MV-4-11 (cell line): ENCODE measurements around the gene TCF7L1.

Experiments used
- DNase-seq: peaks from one replicate; lab custom pipeline; 2025; lab: John Stamatoyannopoulos, UW

The TCF7L1 gene

DNA sequence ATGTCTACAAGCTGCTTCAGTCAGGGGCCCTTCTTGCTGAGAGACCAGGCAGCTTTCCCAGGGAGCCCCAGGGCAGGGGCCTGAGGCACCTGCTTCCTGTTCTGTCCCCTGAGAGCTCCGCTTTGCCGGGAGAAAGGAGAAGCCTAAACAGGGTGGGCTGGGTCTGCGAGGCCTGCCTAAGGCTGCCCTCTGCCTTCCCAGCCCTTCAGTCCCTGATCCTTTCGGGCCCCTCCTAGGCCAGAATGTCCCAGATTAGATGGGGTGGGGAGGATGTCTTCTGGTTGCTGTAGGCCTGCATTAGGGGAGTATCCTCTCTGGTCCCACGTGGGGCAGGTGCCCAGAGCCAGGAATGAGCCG, 122.2 kb downstream of the TCF7L1 start:
- DNase-seq = no peak

DNA sequence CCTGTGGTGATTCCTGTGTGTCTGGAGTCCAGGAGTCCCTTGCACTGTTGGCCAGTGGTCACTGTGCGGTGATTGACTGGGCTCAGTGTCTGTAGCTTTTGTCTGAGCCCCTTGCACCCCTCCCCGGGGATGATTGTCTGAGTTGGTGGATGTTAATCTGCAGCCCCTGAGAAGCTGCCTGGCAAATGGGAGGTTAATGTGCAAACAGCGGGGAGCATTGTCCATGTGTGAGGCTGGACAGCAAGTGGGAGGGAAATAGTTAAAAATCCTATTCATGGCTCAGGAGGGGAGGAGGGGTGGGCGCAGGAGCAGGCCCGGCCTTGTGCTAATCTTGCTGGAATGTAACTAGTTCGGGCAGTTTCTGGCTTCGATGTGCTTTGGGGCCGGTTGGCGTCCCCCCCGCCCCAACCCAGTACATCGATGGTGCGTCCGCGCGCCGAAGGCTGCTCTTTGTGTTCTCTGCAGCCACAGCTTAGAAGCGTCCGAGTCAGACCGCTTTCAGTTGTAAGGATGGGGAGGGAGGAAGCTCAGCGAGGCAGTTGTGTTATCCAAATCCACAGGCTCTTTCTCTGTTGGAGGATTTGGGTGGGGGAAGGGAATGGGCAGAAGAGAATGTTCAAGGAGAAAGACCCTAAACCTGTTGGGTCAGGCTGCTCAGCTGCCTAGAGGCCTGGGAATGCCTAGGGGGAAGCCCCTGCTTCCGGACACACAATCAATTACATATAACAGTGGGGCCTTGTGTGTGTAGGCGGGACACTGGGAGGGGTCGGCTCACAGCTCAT, 122.8 kb downstream of the TCF7L1 start:
- DNase-seq = no peak

- DNase-seq = no peak
Measured at GRCh38 chr2:85257359-85257969, 124.3 kb downstream of the TCF7L1 start.

DNA sequence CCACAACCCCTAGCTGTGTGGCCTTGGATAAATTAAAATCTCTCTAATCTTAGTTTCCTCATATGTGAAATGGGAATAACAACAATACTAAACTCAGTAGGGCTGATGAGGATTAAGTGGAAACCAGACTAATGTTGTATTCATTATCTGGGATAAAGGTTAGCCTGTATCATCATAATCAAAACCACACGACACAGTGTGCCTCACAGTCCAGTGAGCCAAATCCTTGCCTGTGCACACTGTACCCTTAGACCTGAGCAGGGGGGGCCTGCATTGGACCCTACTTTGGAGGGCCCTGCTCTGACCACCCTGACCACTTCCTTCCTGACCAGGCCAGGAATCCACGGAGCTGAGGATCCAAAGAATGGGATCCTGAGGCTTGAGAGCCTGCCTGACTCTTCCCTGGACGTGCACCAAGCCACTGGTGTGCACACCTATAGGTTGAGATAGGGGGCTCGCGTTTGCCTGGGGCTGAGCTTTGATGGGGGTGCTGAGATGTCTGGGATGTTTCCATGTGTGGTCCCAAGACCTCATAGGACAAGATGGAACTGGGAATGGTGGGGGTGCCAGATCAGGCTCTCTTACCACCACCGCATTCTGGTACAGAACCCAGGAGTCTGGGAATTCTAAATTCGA, 124.9 kb downstream of the TCF7L1 start:
- no peak for DNase-seq

DNA sequence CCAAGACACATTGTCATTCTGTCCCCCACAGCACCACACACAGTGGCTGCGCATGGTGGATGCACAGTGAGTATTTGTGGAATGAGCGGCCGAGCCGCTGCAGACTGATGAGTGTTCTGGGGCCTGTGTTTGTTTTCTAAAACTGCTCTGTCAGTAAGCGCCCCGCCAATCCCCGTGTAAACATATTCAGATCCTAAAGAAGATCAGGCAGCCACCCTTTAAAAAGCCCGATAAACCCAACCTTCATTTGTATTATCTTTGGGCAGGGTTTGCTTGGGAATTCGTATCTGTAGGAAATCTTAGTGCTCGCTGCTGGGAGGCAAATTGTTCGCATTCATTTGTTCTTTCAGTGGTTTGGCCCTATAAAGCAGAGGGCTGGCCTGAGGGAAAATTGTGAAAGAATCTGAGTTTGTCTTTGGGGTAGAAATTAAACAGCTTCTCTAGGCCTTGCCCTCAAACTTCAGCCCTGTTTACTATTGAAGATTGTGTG, 126.0 kb downstream of the TCF7L1 start:
- no peak for DNase-seq

DNA sequence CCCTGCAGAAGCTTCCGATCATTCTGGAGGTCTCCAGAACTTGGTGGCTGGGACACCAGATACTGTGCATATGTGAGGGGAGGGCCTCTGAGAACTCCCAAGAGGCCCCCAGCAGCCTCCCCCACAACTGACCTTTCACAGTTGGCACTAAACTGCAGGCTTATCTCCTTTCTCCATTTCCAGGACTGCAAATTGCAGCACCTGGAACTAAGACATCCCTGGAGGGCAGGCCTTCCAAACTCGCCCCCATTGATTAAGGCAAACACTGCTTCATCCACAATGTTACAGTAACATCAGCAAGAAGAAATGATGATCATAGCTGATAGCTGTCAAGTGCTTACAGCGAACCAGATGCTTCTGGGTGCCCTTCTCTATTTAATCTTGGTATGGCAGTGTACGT, 126.7 kb downstream of the TCF7L1 start:
- DNase-seq = no peak

- DNase-seq = no peak
Measured at GRCh38 chr2:85263591-85263990, 130.4 kb downstream of the TCF7L1 start.

DNA sequence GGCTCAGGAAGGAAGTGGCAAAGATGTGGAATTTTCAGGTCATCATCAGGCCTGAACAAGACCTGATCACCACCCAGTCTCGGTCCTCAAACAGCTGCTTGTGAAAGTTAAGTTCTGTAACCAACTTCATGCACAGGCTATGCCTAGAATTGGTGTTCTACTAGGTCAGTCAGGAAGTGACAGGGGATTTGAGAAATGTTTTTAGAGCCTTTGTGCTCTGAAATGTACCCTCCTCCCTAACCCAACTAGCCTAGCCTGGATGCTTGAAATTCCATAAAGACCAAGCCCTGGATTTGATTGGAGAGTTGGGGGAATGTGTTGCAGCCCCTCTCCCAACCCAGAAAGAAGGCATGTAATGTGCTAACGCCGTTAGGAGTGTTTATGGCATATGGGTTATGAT, 131.3 kb downstream of the TCF7L1 start:
- DNase-seq = no peak

- no peak for DNase-seq
Measured at GRCh38 chr2:85265304-85265703, 132.1 kb downstream of the TCF7L1 start.

DNA sequence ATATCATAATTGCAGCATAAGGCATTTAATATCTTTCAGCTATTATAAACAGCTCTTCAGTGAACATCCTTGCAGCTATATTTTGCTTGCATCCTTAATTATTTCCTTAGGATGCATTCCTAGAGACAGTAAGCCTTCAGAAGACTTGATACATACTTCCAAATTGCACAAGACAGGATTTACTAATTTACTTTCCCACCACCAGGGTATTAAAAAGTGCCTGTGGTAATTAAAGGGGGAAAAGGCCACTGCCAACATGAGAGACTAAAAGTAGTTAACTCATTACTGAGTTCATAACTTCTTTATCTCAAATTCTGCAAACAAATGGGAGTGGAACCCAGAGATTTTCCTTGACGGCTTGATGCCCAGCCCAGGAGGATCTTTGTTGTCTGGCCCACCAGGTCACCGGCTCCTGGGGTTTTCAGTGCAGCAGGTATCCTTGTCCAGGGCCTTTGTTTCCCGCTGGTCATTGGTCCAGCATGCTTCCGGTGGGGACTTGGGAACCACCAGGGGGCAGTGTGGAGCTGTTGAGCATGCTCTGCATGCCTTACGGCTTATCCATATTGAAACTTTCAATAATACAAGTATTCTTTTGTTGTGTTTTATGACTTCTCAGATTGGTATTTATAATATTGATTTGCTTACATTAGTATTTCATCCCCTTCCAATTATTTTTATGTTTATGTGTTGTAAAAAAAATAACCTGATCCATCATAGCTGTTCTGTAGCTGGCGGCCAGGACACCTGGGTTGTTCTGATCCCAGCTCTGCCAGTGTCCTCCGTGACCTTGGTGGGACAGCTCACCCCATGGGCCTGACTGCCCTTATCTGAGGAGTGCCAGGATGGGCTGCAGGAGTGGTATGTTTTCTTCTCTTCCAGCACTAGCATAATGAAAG, 133.2 kb downstream of the TCF7L1 start:
- peak; percentile 19 for DNase-seq

DNA sequence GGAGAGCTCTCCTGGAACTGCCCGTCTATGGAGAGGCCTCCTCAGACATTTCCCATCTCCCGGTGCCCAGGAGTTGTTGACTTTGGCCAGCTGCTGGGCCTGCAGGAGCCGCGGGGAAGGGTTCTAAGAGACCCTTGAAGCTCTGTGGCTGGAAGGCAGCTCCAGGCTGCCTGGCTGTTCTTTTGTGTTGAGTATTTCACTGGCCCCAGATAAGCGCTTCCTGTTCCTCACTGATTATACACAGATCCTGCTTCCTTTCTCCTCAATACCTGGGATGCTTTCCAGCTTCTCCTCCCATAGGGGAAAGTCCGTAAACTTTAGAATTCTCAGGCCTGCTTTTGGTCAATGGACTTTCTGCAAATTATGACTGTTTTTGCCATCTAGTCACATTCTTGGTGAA, 136.8 kb downstream of the TCF7L1 start:
- no peak for DNase-seq

DNA sequence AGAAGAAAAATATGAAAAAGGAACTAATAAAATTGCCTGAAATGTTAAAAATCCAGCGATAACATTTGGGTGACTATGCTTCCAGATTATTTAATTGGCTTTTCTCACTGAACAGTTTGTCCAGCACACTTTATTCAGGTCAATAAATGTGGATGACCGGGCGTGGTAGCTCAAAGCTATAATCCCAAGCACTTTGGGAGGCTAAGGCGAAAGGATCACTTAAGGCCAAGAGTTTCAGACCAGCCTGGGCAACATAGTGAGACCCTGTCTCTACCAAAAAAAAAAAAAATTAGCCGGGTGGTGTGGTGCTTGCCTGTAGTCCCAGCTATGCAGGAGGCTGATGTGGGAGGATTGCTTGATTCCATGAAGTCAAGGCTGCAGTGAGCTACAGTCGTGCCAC, 139.2 kb downstream of the TCF7L1 start:
- DNase-seq = no peak

DNA sequence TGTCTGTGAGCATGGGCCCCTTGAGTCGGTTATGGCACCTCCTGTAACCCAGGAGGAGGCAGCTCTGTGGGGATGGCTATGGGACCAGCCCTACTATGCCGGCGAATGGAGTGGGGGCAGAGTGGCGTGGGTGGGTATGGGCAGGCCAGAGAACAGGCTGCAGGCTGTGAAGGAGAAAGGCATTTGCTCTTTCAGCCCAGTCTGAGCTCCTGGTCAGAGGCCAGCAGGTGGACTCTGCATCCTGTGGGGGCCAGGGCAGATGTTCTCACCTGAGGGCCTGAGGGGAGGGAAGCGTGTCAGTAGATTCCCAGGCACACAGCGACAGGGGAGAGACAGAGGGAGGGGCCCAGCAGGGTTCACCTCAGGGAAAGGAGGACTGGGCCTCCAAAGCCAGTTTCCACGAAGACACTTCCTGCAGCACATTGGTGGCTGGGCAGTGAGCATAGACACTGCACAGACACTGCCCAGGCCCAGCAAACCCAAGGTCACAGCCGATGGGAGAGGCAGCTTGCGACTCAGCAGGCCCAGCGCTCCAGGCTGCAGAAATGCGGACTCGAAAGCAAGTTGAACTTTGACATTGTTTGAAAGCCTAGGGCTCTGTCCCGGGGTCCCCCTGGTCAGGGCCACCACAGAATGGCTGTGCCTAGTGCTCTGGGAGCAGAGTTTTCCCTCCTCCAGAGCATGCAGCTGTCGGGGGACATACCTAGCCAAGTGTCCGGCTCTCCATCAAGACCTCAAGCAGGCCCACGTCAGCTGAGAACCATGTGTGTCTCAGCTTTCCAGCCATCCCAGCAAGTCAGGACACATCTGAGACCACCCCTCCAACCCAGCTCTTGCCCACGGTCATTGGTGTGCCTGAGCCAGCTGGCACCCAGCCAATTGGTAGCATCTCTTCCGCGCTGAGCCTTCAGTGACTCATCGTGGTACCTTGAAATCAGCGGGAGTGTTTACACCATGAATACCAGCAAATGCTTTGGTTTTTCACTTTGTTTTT, 140.8 kb downstream of the TCF7L1 start:
- no peak for DNase-seq

GRCh38 chr2:85275984-85276540, 142.9 kb downstream of the TCF7L1 start:
- DNase-seq = no peak

GRCh38 chr2:85276571-85277118, 143.5 kb downstream of the TCF7L1 start:
- no peak for DNase-seq

DNA sequence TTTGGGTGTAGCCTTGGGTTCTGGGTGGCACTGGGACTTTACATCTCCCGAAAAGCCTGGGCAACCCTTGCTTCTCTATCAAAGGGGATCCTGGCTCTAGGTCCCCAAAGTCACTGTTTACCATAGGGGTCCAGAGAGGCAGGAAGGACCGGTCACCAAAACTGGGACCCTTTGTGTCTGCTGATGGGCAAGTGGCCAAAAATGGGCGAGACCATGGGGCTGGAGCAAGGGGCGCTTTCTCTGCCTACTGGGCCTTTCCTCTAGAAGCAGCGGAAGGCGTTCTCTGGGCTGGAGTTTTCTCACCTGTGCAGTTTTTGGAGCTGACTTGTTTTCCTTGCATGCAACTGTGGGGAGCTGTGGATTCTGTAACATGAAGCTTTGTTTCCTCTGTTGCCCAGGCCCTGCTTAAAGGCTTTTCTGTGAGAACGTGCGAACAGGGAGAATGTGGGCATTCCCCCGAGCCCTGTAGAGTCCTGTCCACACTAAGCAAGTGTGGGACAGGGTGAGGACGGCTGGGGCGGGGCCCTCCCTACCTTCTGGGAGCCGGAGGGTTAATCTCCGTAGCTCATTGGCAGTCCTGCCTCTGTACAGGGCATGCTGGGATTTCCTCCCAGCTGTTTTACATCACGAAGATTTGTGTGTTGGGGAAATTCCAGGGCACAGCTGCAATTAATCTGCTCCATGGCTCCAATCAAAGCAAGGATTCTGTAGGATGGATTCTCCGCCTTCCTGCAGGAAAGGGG, 144.4 kb downstream of the TCF7L1 start:
- no peak for DNase-seq

GRCh38 chr2:85278361-85278760, 145.2 kb downstream of the TCF7L1 start:
- no peak for DNase-seq

- no peak for DNase-seq
Measured at GRCh38 chr2:85281553-85281952, 148.4 kb downstream of the TCF7L1 start.

- DNase-seq = no peak
Measured at GRCh38 chr2:85282914-85283313, 149.7 kb downstream of the TCF7L1 start.

GRCh38 chr2:85283641-85284040, 150.4 kb downstream of the TCF7L1 start:
- DNase-seq = no peak
